Osteoblast (primary cell): ENCODE measurements around the gene NDUFS2. TPM values are rescaled to one million over a fixed set of nuclear protein-coding genes. Genes with fewer than 3 reads are reported as not detected.

Source experiments
- DNase-seq: peaks from one replicate; pipeline ENCODE4 v3.0.0; 2011; ENCODE audit warnings: low spot score, mixed read lengths; ENCODE audit not compliant: insufficient read length; ENCODE audit errors: missing footprints
- H2AFZ ChIP-seq: 2 replicates; pipeline ENCODE4 v1.6.0; 2011; ENCODE audit warnings: mild to moderate bottlenecking, low read length
- H3K27ac ChIP-seq: 2 replicates; pipeline ENCODE4 v1.5.1; 2011; ENCODE audit warnings: mild to moderate bottlenecking, low read depth, low read length, moderate library complexity
- H3K27me3 ChIP-seq: 2 replicates; pipeline ENCODE4 v1.6.0; 2012; ENCODE audit warnings: mild to moderate bottlenecking, control low read depth, inconsistent platforms, low read length, moderate library complexity; ENCODE audit not compliant: insufficient read depth
- H3K36me3 ChIP-seq: 2 replicates; pipeline ENCODE4 v1.5.1; 2011; ENCODE audit warnings: mild to moderate bottlenecking, low read length, control low read depth, moderate library complexity; ENCODE audit not compliant: insufficient read depth
- H3K4me1 ChIP-seq: 2 replicates; pipeline ENCODE4 v1.5.1; 2011; ENCODE audit warnings: mild to moderate bottlenecking, low read length, control low read depth, moderate library complexity; ENCODE audit not compliant: insufficient read depth
- H3K4me2 ChIP-seq: 2 replicates; pipeline ENCODE4 v1.6.0; 2011; ENCODE audit warnings: mild to moderate bottlenecking, low read length; ENCODE audit not compliant: insufficient read depth
- H3K4me3 ChIP-seq: fragments of 200-600 bp; sonication (generic); 3 replicates; pipeline ENCODE4 v1.5.1; 2012; ENCODE audit warnings: mild to moderate bottlenecking, low read length, inconsistent platforms; ENCODE audit not compliant: insufficient read depth
- H3K79me2 ChIP-seq: 2 replicates; pipeline ENCODE4 v1.6.0; 2012; ENCODE audit warnings: mild to moderate bottlenecking, low read length, control low read depth, inconsistent platforms; ENCODE audit not compliant: insufficient read depth
- H3K9me3 ChIP-seq: 2 replicates; pipeline ENCODE4 v1.5.1; 2011; ENCODE audit warnings: low read depth, low read length, control low read depth
- H4K20me1 ChIP-seq: 2 replicates; pipeline ENCODE4 v1.6.0; 2012; ENCODE audit warnings: mild to moderate bottlenecking, low read length, control low read depth; ENCODE audit not compliant: insufficient read depth
- total RNA-seq: library from RNA; depleted of rRNA; stranded (reverse); fragments of >200 nt; gene quantifications from 2 replicates; pipeline ENCODE4 v1.2.3, GENCODE V29; 2012
- TF ChIP-seq, protein P1 (sequence below): IDR thresholded peaks from 2 replicates; pipeline ENCODE4 v1.5.1; 2011; ENCODE audit warnings: mild to moderate bottlenecking, low read depth, low read length, moderate library complexity; ENCODE audit errors: extremely low read depth

The NDUFS2 gene
- total RNA-seq, 1 donor: 103 TPM

DNA sequence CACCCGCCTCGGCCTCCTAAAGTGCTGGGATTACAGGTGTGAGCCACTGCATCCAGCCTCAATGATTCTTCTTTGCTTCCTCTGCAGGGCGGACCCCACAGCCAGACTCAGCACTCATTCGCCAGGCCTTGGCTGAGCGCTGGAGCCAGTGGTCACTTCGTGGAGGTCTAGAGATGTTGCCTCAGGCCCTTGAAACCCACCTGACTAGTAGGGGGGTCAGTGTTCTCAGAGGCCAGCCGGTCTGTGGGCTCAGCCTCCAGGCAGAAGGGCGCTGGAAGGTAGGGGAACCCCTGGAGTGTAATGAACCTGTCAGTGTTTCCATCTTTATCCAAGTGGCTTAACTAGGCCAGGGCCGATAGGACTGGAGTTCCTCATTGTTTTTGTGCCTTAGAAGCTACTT, 33.3 kb upstream of the NDUFS2 start:
- Histone ChIP-seq H3K4me1 (peaks cover 31% of the 10 kb centered on the region), H2AFZ (no peak overlapping the region), H3K4me2 (no peak overlapping the region), H3K27me3 (no peaks in the 10 kb centered on the region), H3K4me3 (no peak overlapping the region), H3K27ac (no peak overlapping the region), H3K79me2 (peaks cover 13% of the 10 kb centered on the region), H3K36me3 (peaks cover 52% of the 10 kb centered on the region), H4K20me1 (no peaks in the 10 kb centered on the region), H3K9me3 (no peaks in the 10 kb centered on the region)
- no peak for DNase-seq
- TF ChIP-seq, protein P1, sequence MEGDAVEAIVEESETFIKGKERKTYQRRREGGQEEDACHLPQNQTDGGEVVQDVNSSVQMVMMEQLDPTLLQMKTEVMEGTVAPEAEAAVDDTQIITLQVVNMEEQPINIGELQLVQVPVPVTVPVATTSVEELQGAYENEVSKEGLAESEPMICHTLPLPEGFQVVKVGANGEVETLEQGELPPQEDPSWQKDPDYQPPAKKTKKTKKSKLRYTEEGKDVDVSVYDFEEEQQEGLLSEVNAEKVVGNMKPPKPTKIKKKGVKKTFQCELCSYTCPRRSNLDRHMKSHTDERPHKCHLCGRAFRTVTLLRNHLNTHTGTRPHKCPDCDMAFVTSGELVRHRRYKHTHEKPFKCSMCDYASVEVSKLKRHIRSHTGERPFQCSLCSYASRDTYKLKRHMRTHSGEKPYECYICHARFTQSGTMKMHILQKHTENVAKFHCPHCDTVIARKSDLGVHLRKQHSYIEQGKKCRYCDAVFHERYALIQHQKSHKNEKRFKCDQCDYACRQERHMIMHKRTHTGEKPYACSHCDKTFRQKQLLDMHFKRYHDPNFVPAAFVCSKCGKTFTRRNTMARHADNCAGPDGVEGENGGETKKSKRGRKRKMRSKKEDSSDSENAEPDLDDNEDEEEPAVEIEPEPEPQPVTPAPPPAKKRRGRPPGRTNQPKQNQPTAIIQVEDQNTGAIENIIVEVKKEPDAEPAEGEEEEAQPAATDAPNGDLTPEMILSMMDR: no peak

DNA sequence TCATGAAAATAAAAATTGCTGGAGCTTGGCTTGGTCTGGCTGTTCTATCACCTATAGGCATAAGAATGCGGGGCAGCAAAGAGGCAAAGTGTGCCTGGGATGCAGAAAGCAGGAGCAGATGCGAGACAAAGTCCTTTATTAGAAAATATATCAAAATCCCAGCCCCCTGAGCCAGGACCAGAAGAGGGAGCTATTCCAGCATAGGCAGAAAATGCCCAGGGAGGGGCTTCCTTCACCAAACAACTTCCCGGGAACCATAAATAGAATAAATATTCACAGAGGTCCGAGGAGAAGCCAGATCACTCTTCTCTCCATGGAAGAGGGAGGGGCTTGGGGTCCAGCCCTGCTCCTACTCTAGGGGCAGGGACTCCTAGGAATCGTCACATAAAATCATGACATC, 31.0 kb upstream of the NDUFS2 start:
- Histone ChIP-seq H3K4me1 (peaks cover 25% of the 10 kb centered on the region), H3K4me3 (no peak overlapping the region), H3K9me3 (no peaks in the 10 kb centered on the region), H4K20me1 (no peaks in the 10 kb centered on the region), H3K27ac (peak overlapping the region; percentile 92), H3K79me2 (peaks cover 17% of the 10 kb centered on the region), H3K27me3 (no peaks in the 10 kb centered on the region), H2AFZ (no peak overlapping the region), H3K36me3 (peaks cover 56% of the 10 kb centered on the region), H3K4me2 (no peak overlapping the region)
- DNase-seq: peak; percentile 27
- TF ChIP-seq, protein P1: peak; percentile 41

DNA sequence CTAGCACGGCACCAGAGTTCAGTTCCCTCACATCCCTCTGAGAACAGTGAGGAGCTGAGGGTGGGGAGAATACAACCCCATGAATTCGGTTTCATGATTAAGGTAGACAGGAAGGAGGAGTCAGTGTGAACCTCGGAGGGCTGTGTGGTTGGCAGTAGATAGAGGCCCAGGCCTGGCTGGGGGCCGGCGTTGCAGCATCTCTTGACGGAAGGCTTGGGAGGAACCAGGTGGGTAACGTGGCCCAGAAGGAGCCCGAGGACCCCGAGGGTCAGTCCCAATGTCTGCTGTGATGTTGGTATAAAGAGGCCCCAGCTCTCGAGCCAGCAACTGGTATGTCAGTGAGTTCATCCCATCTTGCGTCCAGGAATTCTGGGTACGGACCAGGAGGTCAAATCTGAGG, 30.5 kb upstream of the NDUFS2 start:
- Histone ChIP-seq H3K27me3 (no peaks in the 10 kb centered on the region), H3K36me3 (peaks cover 56% of the 10 kb centered on the region), H3K4me3 (no peak overlapping the region), H3K4me1 (peaks cover 30% of the 10 kb centered on the region), H3K4me2 (no peak overlapping the region), H2AFZ (no peak overlapping the region), H4K20me1 (peaks cover 2% of the 10 kb centered on the region), H3K27ac (peak overlapping the region; percentile 92), H3K9me3 (no peaks in the 10 kb centered on the region), H3K79me2 (peaks cover 20% of the 10 kb centered on the region)
- TF ChIP-seq, protein P1: no peak
- DNase-seq: no peak

DNA sequence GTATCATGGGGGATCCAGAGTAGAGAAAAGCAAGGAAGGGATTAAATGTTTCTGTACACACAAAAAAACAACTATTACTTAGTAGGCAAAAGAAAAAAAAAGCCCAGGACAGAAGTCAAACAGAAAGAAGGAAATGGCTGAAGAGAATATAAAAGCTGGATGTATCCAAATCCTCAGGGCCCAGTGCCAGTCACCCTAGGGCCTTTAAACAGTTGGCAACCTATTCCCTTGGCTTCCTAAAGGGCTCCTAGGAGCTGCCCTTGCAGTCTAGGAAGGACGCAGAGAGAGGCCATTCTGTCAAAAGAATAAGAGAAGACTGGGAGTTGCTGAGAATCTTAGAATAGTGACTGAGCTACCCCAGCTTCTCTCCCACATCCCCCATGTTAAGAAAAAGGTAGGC, 29.8 kb upstream of the NDUFS2 start:
- Histone ChIP-seq H3K9me3 (no peaks in the 10 kb centered on the region), H4K20me1 (peaks cover 3% of the 10 kb centered on the region), H3K4me1 (peaks cover 25% of the 10 kb centered on the region), H2AFZ (no peak overlapping the region), H3K27me3 (no peaks in the 10 kb centered on the region), H3K4me3 (no peak overlapping the region), H3K36me3 (peaks cover 56% of the 10 kb centered on the region), H3K79me2 (peaks cover 20% of the 10 kb centered on the region), H3K4me2 (peak overlapping the region; percentile 18), H3K27ac (peak overlapping the region; percentile 92)
- TF ChIP-seq, protein P1: no peak
- DNase-seq: no peak
